ENCODE measurements around the gene ZNF75A. TPM values are rescaled to one million over a fixed set of nuclear protein-coding genes. Genes with fewer than 3 reads are reported as not detected.

Gene ZNF75A
- polyA plus RNA-seq, 5 donors, result 41.1 to 64.3 (median 51.0) TPM

DNA sequence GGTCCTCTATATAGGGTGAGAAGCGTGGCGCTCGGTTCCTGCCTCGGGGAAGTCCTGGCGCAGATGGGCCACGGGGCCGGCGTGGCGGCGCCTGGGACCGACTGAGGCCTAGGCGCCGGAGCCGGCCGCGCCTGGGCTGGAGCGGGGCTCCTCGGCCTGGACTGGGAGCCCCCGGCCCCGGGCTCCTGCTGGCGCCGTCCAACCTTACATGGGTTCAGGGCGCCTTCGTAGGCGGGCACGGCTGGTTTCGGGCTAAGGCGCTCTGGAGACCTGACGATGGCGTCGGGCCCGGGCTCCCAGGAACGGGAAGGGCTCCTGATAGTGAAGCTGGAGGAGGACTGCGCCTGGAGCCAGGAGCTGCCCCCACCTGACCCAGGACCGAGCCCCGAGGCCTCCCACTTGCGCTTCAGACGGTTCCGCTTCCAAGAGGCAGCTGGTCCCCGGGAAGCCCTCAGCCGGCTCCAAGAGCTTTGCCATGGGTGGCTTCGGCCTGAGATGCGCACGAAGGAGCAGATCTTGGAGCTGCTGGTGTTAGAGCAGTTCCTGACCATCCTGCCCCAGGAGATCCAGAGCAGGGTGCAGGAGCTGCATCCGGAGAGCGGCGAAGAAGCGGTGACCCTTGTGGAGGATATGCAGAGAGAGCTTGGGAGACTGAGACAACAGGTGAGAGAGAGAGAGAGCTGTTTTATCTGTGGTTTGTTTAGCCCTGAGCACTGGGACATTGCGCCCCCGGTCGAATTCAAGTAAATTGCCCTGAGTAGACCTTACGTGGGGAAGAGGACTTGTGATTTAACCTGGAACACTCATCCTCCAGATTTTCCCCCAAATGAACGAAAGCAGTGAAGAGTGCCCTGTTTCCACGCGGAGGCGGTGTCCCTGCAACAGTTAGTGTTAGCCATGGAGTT, 21.5 kb upstream of the ZNF75A start:
- no peak for DNase-seq

DNA sequence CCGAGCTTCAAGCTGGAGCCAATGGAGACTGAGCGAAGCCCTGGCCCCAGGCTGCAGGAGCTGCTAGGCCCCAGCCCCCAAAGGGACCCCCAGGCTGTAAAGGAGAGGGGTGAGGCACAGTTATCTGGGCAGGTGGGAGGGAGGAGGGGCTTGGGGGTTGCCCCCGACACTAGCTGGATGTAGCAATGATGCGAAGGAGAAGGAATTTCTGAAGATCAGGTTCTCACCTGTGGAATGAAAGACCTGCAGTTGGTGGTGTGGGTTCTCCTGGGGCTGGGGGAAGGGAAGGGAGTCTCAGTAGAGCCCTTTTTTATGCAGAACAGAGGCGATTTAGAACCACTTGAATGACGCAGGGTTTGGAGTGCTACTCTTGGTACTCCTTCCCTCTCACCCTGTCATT, 20.2 kb upstream of the ZNF75A start:
- no peak for DNase-seq

DNA sequence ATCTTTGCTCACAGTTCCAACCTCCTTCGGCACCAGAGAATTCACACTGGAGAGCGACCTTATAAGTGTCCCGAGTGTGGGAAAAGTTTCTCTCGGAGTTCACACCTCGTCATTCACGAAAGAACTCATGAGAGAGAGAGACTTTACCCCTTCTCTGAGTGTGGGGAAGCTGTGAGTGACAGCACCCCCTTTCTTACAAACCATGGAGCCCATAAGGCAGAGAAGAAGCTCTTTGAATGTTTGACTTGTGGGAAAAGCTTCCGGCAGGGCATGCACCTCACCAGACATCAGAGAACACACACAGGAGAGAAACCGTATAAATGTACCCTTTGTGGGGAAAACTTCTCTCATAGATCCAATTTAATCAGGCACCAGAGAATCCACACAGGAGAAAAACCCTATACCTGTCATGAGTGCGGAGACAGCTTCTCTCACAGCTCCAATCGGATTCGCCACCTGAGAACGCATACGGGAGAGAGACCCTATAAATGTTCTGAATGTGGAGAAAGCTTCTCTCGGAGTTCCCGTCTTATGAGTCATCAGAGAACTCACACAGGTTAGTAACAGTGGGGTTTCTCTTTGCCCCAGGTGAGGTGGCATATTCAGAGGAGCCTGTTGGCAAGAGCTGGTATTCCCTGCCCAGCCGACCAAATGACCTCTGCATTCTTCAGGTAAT, 15.2 kb upstream of the ZNF75A start:
- no peak for DNase-seq

DNA sequence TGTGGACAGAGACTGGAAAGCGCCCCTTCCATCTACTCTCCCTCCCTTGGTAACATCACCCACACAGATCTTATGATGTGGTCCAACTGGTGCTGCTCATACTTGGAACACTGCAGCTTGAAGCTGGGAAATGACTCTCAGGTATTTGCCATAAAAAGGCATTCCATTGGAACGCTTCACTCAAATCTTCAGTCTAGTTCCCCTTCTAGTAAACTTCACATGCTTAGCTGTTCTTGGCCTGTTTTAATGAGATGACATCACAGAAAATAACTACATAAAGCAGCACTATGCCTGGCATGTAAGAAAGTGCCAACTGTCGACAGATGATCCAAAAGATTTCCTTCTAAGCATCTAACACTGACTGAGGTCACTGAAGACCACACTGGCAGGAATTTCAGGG, 12.7 kb upstream of the ZNF75A start:
- no peak for DNase-seq

DNA sequence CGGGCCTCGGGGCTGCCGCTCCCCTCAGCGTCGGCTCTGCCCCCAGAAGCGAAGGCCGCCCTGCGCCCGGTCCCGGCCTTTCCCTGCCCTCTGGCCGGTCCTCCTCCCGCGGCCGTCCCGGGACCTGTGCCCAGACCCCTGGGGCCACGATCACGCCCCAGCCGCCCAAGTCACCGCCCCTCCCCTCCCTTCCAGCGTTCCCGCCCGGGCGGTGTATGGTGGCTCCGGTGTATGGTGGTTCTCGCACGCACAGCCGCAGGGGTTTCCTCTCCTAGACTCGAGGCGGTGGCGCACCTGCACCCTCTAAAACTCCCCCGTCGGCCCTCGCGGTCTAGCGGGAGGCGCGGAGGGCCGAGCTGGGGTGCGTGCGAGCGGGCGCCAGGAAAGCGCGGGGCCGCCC, 10.1 kb upstream of the ZNF75A start:
- DNase-seq, result no peak

DNA sequence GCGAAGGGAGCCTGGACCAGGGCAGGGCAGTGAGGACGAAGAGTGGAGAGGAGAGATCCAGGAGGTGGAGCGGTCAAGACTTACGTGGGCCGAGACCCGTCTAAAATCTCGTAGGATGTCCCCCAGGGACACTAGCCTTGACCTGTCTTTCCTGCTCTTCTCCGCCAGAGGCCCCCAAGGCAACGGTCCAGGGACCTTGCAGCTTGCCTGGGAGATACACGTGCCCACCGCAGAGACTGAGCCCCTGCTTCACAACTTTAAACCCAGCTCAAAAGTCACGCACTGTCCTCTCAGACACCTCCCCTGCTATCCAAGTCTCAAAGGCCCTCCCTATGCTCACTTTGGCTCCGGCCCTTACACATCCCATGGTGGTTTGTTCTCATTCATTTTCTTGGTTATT, 9.5 kb upstream of the ZNF75A start:
- DNase-seq, result no peak

DNA sequence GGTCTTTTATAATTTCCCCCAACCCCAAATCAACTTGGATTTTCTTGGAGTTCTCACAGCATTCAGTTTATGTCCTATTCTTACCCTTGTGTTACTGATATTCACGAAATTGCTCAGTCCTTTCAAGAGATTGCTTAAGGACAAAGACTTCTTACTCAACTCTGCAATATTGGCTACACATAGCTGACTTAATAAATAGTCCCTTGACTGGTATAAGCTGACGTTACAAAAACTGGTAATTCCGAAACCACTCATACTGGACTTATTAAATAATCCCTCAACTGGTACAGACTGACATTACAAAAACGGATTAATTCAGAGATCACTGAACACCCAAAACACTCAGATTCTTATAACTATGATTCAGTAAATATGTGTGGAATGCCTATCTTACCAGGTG, 927 bp upstream of the ZNF75A start:
- DNase-seq, result no peak

DNA sequence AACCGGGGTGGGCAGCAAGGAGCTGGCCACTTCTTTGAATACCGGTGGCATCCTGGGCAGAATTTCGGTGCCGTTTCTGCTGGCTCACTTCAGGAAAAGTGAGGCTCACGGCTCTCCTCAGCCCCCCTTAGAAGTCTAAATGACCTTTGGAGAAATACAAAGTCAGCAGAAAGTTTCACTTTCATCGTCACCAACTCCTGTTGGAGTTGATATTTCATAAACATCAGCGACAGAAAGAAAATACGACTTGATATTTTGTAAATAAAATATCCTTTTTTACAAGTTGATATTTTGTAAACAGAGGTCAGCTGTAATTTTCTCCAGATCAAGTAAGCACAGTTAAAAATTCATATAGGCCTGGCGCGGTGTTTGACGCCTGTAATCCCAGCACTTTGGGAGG, 781 bp downstream of the ZNF75A start:
- DNase-seq, result no peak

DNA sequence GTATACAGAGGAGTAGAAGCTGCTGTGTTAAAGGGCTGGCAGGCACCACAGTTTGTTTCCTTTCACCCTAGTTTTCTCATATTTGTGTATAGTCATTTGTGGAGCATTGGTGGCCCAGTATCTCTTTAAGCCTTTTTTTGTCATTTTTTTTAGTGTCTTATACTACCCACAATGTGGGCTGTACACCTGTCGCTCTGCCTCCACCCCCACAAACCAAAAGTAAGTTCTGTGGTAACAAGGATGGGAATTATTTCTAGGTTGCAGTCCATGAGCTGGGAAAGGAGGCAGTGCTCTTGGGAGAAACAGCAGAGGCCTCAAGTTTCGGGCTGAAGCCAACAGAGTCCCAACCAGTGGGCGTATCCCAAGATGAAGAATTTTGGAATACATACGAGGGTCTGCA, 6.2 kb downstream of the ZNF75A start:
- no peak for DNase-seq

DNA sequence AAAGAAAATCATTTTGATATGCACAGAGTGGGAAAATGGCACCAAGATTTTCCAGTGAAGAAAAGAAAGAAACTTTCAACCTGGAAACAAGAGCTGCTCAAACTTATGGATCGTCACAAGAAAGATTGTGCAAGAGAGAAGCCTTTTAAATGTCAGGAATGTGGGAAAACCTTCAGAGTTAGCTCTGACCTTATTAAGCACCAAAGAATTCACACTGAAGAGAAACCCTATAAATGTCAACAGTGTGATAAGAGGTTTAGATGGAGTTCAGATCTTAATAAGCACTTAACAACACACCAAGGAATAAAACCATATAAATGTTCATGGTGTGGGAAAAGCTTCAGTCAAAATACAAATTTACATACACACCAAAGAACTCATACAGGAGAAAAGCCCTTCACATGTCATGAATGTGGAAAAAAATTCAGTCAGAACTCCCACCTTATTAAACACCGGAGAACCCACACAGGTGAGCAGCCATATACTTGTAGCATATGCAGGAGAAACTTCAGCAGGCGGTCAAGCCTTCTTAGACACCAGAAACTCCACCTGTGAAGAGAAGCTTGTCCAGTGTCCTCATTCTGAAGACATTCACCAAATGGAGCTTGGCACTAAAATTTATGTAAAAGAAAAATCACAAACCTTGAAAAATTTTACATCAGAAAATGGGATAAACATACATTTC, 12.2 kb downstream of the ZNF75A start:
- DNase-seq, result no peak

DNA sequence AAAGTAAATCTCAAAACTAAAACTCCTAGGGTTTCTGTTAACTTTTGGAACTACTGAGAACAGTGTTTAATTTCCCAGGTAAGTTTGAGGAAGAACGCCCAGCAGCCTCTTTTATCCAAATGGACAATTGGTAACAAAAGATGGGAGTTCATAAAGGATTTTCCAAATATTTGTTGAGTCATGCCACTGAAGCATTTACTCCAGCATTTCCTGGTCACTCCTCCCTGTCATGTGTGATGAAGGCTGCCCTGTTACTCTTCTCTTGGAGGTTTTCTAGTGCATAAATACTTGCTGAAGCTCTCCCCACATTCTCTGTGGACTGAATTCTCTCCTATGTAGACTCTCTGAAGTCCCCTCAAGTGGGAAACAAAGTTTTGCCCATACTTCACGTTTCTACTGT, 16.5 kb downstream of the ZNF75A start:
- no peak for DNase-seq

DNA sequence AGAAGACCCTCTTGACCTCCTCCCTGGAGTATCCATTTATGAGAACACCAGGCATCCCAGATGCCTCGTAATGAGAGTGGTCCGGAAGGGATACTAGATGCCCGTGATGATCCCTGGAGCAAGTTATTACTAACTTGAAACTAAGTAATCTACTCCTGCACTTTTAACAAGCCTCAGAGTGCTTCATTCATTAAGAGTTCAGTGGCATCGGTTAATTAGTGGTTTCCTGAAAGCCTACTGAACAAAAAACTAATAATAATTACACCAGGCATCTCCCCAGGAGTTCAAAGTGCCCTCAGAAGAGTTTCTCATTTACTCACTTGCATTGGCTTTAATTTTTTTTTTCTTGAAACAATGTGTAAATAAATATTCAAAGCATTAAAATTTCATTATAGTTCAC, 22.2 kb downstream of the ZNF75A start:
- DNase-seq, result no peak

DNA sequence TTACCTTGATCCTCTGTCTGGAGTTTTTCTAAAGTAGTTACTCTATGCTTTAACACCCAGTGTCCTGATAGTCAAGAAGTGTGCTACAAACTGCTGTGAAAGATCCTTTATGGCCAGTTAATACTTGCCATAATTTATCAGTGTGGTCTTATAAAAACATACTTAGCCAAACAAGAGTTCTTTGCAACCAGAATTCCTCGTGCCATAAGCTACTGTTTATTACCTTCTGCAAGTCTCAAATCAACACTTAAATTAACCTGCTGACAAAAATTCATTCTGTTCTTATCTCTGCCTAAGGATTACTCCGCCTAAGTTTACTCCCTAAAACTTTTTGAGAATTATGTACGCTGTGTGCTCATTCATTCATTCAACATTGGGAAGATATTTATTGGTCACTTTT, 22.8 kb downstream of the ZNF75A start:
- DNase-seq, result no peak

DNA sequence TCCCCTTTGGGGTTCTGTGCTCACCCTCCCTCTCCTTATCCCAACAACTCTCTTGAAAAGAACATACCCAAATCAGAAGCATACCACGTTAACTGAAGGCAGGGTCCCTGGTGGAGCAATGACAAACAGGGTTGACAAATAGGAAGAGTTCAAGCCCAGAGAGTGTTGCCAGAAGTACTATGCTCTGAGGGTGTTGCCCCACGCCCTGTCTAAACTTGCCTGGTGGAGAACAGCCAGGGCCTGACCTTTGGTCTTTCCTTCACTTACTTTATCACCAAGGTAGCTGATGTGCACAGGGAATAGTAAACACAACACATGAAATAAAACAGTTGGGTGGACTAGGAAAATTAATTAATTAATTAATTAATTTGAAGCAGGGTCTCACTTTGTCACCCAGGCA, 23.3 kb downstream of the ZNF75A start:
- no peak for DNase-seq

DNA sequence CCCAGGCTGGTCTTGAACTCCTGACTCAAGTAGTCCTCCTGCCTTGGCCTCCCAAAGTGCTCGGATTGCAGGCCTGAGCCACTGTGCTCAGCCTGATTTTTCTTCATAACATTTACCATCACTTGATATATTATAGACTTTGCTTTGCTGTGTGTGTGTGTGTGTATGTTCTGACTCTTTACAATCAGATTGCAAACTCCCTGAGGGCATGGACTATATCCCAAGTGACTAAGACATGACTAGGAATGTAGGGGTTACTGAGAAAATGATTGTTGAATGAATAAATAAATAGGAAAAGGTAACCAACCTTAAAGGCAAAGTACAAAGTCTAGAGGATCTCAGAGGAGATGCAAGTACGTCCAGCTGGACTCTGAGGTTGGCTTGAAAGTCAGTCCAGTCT, 40.7 kb downstream of the ZNF75A start:
- DNase-seq, result no peak

DNA sequence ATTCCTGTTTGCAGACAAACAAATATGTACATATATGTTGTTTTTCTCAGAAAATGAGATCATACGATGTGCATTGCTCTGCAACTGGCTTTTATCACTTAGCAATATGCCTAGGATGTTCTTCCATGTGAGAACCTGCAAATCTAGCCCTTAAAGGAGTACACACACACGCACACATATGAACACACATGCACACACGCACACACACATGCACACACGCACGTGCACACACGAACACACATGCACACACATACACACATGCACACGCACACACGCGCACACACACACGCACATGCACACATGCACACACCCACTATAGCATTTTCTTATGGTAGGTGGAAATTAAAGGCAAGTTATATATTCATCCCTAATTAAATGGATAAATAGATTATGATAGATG, 42.3 kb downstream of the ZNF75A start:
- DNase-seq, result no peak

DNA sequence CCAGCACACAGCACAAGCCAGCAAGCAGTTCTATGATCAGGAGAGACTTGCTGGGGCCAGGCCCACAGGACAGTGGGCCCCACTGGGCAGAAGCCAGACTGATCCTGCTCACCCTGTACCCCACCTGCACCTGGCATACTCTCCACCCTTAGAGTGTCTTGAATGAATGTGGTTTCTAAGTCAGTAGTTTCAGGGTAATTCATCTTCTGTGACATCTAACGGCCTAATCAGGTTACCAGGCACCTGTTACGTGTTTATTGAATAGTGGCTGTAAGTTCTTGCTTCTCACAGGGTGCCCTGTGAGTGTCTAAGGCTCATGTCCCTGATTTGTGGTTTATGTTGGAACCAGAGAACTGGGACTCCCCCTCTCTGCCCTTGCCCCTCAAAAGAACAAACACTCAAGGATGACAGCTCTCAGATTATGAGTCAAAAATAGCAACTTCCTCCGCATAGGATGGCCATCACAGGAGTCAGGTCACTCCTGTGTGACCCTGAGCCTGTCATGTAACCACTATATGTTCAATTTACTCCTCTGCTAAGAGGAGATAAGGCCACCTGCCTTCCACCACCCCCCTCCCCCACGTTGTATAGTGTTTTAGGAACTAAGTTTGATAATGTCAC, 43.4 kb downstream of the ZNF75A start:
- DNase-seq, result no peak

DNA sequence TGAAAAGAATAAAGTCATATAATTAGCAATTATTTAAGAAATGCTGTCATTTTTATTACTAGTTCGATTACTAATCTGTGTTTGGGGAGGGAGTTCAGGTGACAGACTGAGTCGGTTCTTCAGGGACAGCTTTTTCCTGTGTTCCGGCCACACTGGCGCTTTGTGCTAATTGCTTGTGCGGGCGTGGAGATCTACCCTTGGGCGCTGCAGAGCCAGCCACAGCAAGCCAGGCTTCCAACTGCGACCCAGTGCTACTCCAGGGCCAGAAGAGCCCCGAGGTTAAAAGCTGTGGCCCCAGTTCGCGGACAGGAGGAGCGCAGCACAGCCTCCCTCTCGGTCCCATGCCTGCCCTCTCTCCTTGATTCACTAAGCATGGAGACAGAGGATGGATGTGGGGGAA, 43.9 kb downstream of the ZNF75A start:
- no peak for DNase-seq

DNA sequence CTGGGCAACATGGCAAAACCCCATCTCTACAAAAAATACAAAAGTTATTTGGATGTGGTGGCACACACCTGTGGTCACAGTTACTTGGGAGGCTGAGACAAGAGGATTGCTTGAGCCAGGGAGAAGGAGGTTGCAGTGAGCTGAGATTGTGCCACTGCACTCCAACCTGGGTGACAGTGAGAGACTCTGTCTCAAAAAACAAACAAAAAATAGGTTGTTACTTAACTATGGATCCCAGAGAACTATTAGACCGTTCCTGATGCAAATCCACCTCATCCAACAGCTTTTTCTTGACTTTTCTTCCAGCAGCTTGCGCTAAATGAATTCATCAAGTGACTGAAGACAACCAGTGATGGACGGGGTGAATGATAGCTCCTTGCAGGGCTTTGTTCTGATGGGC, 50.3 kb downstream of the ZNF75A start, which contains the start of gene OR2C1:
TSS of gene OR2C1 (plus strand) at position 301 of the 400 bp plus-strand sequence. CDS start at position 353, 52 bp downstream.
- no peak for DNase-seq

DNA sequence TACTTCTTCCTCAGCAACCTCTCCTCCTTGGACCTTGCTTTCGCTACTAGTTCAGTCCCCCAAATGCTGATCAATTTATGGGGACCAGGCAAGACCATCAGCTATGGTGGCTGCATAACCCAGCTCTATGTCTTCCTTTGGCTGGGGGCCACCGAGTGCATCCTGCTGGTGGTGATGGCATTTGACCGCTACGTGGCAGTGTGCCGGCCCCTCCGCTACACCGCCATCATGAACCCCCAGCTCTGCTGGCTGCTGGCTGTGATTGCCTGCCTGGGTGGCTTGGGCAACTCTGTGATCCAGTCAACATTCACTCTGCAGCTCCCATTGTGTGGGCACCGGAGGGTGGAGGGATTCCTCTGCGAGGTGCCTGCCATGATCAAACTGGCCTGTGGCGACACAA, 50.8 kb downstream of the ZNF75A start:
- no peak for DNase-seq

DNA sequence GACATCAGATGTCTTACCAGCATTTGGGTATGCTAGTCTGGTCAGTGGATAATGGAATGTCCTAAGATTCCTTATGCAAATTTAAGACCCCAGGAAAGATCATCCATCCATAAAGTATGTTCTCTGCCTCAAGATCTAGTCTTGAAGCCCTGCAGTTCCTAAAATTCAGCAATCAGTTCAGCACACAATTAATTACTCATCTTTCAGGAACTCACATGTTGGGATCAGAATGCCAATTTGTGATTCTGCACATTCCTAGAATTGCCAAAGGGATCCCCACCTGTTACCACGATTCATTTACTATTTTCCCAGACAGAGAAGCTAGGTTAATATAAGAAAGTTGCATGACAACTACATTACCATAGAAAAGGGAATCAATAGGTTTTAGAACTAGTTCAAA, 53.6 kb downstream of the ZNF75A start:
- DNase-seq, result no peak

DNA sequence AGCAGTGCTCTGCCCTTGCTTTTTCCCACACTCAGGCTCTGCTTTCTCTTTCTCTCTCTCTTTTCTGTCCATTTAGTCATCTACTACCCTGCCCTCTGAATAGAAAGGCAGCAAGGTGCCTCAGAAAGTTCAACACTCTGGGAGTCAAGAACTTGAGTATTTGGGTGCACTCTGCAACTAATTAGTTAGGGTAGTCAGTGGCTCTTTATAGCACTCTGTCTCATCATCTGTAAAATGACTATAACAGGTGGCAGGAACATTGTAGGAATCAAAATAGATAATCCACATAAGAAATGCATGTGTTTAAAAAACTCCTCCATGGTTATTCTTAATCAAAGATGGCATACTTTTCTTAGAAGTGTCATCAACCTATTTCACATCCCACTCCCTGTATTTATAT, 57.6 kb downstream of the ZNF75A start:
- no peak for DNase-seq
